ENCODE data around the gene HADHB. TPM values are rescaled to one million over a fixed set of nuclear protein-coding genes. Genes with fewer than 3 reads are reported as not detected.

The HADHB gene
- total and polyA plus RNA-seq, 2 of the 13 experiments (the other 11 are each of a cell fraction or from before 2014, with no cell fraction given): 112 to 238 TPM

DNA sequence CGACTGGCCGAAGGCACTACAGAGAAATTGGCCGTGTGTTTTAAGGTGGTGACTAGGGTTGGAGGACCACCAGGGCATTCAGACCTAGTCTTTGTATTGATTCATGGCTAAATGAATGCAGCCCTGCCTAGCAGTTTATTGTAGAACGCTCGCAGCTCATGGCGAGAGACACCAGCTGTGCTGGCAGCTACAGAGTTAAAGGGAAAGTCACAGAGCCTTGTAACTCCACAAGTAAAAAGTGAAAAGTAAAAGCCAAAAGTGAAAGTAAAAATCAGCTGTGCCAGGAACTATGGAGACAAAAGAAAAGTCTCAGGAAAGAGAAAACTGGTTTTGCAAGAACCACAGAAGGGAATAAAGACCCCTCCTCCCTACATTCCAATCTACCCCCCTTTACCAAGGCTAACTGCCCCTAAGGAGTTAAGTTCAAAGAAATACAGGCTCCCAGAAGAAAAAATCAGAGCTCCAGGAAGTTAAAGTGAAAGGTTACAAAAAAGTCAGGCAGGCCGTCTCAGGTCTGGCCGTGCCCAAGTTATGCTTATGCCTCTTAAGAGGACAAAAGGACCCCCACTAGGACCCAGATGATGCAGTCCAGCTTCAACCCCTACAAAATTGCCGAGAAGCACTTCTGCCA, 54.8 kb downstream of the HADHB start (continued):
- TF ChIP-seq ASH2L (IDR thresholded peaks at IDR 0.05; ENCODE audit: insufficient read length, low read depth, low read length) (peak; percentile 15), IKZF4 (CRISPR knock-in tag; IDR thresholded peaks at IDR 0.05; ENCODE audit: borderline replicate concordance, low read depth, not compliant biosample characterization) (no peak), ZNF101 (CRISPR knock-in tag; IDR thresholded peaks at IDR 0.05; ENCODE audit: borderline replicate concordance, low read depth) (no peak), TCF7 (IDR thresholded peaks at IDR 0.05; ENCODE audit: low read depth) (no peak), KLF15 (CRISPR knock-in tag; IDR thresholded peaks at IDR 0.05; ENCODE audit: borderline replicate concordance) (no peak), ZFP1 (CRISPR knock-in tag; IDR thresholded peaks at IDR 0.05) (no peak), ATF7-NPFF (CRISPR knock-in tag; IDR thresholded peaks at IDR 0.05; ENCODE audit: low read depth) (no peak), ZSCAN12 (CRISPR knock-in tag; IDR thresholded peaks at IDR 0.05) (no peak), ZNF260 (CRISPR knock-in tag; IDR thresholded peaks at IDR 0.05; ENCODE audit: borderline replicate concordance, low read depth) (no peak), ZNF652 (CRISPR knock-in tag; IDR thresholded peaks at IDR 0.05; ENCODE audit: borderline replicate concordance, low read depth) (peak; percentile 94), ZNF678 (CRISPR knock-in tag; IDR thresholded peaks at IDR 0.05) (no peak), SMAD3 (CRISPR knock-in tag; IDR thresholded peaks at IDR 0.05) (no peak), ATF7 (IDR thresholded peaks at IDR 0.05) (no peak), ATF7 (CRISPR knock-in tag; IDR thresholded peaks at IDR 0.05) (no peak), HNF4A (CRISPR knock-in tag; IDR thresholded peaks at IDR 0.05) (no peak), SIN3A (IDR thresholded peaks at IDR 0.05; ENCODE audit: borderline replicate concordance, low read depth, low read length) (peak; percentile 15; the same call in 1 of the 2 replicates), TAF1 (CRISPR knock-in tag; IDR thresholded peaks at IDR 0.05) (peak; percentile 0; the same call in 1 of the 2 replicates), ZNF777 (CRISPR knock-in tag; IDR thresholded peaks at IDR 0.05) (no peak), RAD21 (CRISPR knock-in tag; IDR thresholded peaks at IDR 0.05) (no peak), SMAD1 (CRISPR knock-in tag; IDR thresholded peaks at IDR 0.05; ENCODE audit: borderline replicate concordance, low read depth) (no peak), ZNF343 (CRISPR knock-in tag; IDR thresholded peaks at IDR 0.05) (no peak), ZNF550 (CRISPR knock-in tag; IDR thresholded peaks at IDR 0.05; ENCODE audit: borderline replicate concordance) (no peak), ARNT (IDR thresholded peaks at IDR 0.05) (no peak), MAFF (IDR thresholded peaks at IDR 0.05; ENCODE audit: low read depth, low read length) (no peak)
- TF ChIP-seq, protein P1, sequence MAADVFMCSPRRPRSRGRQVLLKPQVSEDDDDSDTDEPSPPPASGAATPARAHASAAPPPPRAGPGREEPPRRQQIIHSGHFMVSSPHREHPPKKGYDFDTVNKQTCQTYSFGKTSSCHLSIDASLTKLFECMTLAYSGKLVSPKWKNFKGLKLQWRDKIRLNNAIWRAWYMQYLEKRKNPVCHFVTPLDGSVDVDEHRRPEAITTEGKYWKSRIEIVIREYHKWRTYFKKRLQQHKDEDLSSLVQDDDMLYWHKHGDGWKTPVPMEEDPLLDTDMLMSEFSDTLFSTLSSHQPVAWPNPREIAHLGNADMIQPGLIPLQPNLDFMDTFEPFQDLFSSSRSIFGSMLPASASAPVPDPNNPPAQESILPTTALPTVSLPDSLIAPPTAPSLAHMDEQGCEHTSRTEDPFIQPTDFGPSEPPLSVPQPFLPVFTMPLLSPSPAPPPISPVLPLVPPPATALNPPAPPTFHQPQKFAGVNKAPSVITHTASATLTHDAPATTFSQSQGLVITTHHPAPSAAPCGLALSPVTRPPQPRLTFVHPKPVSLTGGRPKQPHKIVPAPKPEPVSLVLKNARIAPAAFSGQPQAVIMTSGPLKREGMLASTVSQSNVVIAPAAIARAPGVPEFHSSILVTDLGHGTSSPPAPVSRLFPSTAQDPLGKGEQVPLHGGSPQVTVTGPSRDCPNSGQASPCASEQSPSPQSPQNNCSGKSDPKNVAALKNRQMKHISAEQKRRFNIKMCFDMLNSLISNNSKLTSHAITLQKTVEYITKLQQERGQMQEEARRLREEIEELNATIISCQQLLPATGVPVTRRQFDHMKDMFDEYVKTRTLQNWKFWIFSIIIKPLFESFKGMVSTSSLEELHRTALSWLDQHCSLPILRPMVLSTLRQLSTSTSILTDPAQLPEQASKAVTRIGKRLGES (CRISPR knock-in tag; IDR thresholded peaks at IDR 0.05; ENCODE audit: borderline replicate concordance): no peak
